Measurements from ENCODE around the gene NBPF6.
"Not testable (repeated sequence)": the region's sequence is repeated elsewhere in the genome, so short reads cannot be mapped to it uniquely, and the experiment has no call there.

The NBPF6 gene

GRCh38 chr1:108450043-108450442, at the start of gene NBPF6:
TSS of gene NBPF6 (plus strand) at chr1:108450343. CDS start at chr1:108450602, 259 bp downstream.
- DNase-seq (ENCODE audit: low read depth, low spot score), result not testable (repeated sequence)

- DNase-seq (ENCODE audit: low read depth, low spot score), result not testable (repeated sequence)
Measured at GRCh38 chr1:108411098-108411833, 38.9 kb upstream of the NBPF6 start.

- DNase-seq (ENCODE audit: low read depth, low spot score), result not testable (repeated sequence)
Measured at GRCh38 chr1:108420129-108420528, 30.0 kb upstream of the NBPF6 start.

GRCh38 chr1:108421061-108421916, 28.9 kb upstream of the NBPF6 start:
- DNase-seq (ENCODE audit: low read depth, low spot score), result not testable (repeated sequence)

- not testable (repeated sequence) for DNase-seq (ENCODE audit: low read depth, low spot score)
Measured at GRCh38 chr1:108426877-108427276, 23.3 kb upstream of the NBPF6 start.

GRCh38 chr1:108432002-108432401, 18.1 kb upstream of the NBPF6 start:
- DNase-seq (ENCODE audit: low read depth, low spot score), result not testable (repeated sequence)

GRCh38 chr1:108433404-108433803, 16.7 kb upstream of the NBPF6 start:
- DNase-seq (ENCODE audit: low read depth, low spot score), result not testable (repeated sequence)

GRCh38 chr1:108438536-108438935, 11.6 kb upstream of the NBPF6 start:
- not testable (repeated sequence) for DNase-seq (ENCODE audit: low read depth, low spot score)

GRCh38 chr1:108454521-108454920, 4.4 kb downstream of the NBPF6 start:
- not testable (repeated sequence) for DNase-seq (ENCODE audit: low read depth, low spot score)

- not testable (repeated sequence) for DNase-seq (ENCODE audit: low read depth, low spot score)
Measured at GRCh38 chr1:108458661-108459060, 8.5 kb downstream of the NBPF6 start.

GRCh38 chr1:108461758-108462157, 11.6 kb downstream of the NBPF6 start:
- not testable (repeated sequence) for DNase-seq (ENCODE audit: low read depth, low spot score)

GRCh38 chr1:108463962-108464361, 13.8 kb downstream of the NBPF6 start:
- not testable (repeated sequence) for DNase-seq (ENCODE audit: low read depth, low spot score)

GRCh38 chr1:108466166-108466565, 16.0 kb downstream of the NBPF6 start:
- DNase-seq (ENCODE audit: low read depth, low spot score), result not testable (repeated sequence)

GRCh38 chr1:108467155-108467554, 17.0 kb downstream of the NBPF6 start:
- not testable (repeated sequence) for DNase-seq (ENCODE audit: low read depth, low spot score)

GRCh38 chr1:108470750-108471149, 20.6 kb downstream of the NBPF6 start:
- DNase-seq (ENCODE audit: low read depth, low spot score), result not testable (repeated sequence)

GRCh38 chr1:108474516-108474915, 24.4 kb downstream of the NBPF6 start:
- not testable (repeated sequence) for DNase-seq (ENCODE audit: low read depth, low spot score)

- no peak for DNase-seq (ENCODE audit: low read depth, low spot score)
Measured at GRCh38 chr1:108478429-108479015, 28.4 kb downstream of the NBPF6 start.

GRCh38 chr1:108482708-108483107, 32.6 kb downstream of the NBPF6 start:
- DNase-seq (ENCODE audit: low read depth, low spot score), result no peak

- DNase-seq (ENCODE audit: low read depth, low spot score), result not testable (repeated sequence)
Measured at GRCh38 chr1:108485990-108486389, 35.8 kb downstream of the NBPF6 start.

- DNase-seq (ENCODE audit: low read depth, low spot score), result not testable (repeated sequence)
Measured at GRCh38 chr1:108486707-108487106, 36.6 kb downstream of the NBPF6 start.

- DNase-seq (ENCODE audit: low read depth, low spot score), result not testable (repeated sequence)
Measured at GRCh38 chr1:108495008-108495407, 44.9 kb downstream of the NBPF6 start.

- not testable (repeated sequence) for DNase-seq (ENCODE audit: low read depth, low spot score)
Measured at GRCh38 chr1:108496856-108497255, 46.7 kb downstream of the NBPF6 start.

All from iPS DF 19.7 (cell line).